HCT116 (cell line): ENCODE data around the gene ARHGAP9.

Source experiments
- CBX3 ChIP-seq: IDR thresholded peaks from 2 replicates; pipeline ENCODE4 v1.6.1; 2012; ENCODE audit warnings: low read depth
- CEBPB ChIP-seq: IDR thresholded peaks from 2 replicates; pipeline ENCODE4 v1.6.1; 2012; ENCODE audit warnings: low read depth
- EZH2 ChIP-seq: fragments of 200-600 bp; sonication (generic); IDR thresholded peaks from 2 replicates; pipeline ENCODE4 v1.6.1; 2017; ENCODE audit warnings: antibody characterized with exemption, mixed run types
- JUND ChIP-seq: IDR thresholded peaks from 2 replicates; pipeline ENCODE4 v1.6.1; 2012
- POLR2A ChIP-seq: IDR thresholded peaks from 2 replicates; pipeline ENCODE4 v1.7.0; 2011; ENCODE audit warnings: borderline replicate concordance; ENCODE audit not compliant: insufficient read depth, insufficient read length; ENCODE audit errors: extremely low read depth
- POLR2AphosphoS5 ChIP-seq: IDR thresholded peaks from 2 replicates; pipeline ENCODE4 v1.6.1; 2011; ENCODE audit warnings: mild to moderate bottlenecking, low read depth, low read length, moderate library complexity
- TCF7L2 ChIP-seq: IDR thresholded peaks from 2 replicates; pipeline ENCODE4 v1.7.0; 2011; ENCODE audit warnings: borderline replicate concordance, inconsistent platforms; ENCODE audit not compliant: insufficient read depth, insufficient read length; ENCODE audit errors: extremely low read depth
- YY1 ChIP-seq: IDR thresholded peaks from 2 replicates; pipeline ENCODE4 v1.6.1; 2011; ENCODE audit warnings: low read length, low read depth, moderate library complexity, mild to moderate bottlenecking; ENCODE audit not compliant: insufficient replicate concordance; ENCODE audit errors: extremely low read depth
- ZNF274 ChIP-seq: fragments of 200-500 bp; sonication (Bioruptor generic); IDR thresholded peaks from 2 replicates; pipeline ENCODE4 v1.6.1; 2014; ENCODE audit warnings: mild to moderate bottlenecking, low read depth, low read length, inconsistent platforms
- TF ChIP-seq, protein P1 (sequence below), 3 experiments: fragments of 200-600 bp in 1 of 3; sonication (generic) in 1 of 3; IDR thresholded peaks in 2 of 3; conservative IDR thresholded peaks in 1 of 3; 2 replicates each; pipeline ENCODE4 v1.5.1; 2012 to 2017; ENCODE audit warnings: low read depth in 2 of 3, low read length in 2 of 3, antibody characterized with exemption in 1 of 3, borderline replicate concordance in 1 of 3, control low read depth in 1 of 3, mild to moderate bottlenecking in 1 of 3, mixed read lengths in 1 of 3, mixed run types in 1 of 3, moderate library complexity in 1 of 3; ENCODE audit not compliant: insufficient read depth in 1 of 3
- TF ChIP-seq, protein P2 (sequence below): IDR thresholded peaks from 2 replicates; pipeline ENCODE4 v1.6.1; 2012

DNA sequence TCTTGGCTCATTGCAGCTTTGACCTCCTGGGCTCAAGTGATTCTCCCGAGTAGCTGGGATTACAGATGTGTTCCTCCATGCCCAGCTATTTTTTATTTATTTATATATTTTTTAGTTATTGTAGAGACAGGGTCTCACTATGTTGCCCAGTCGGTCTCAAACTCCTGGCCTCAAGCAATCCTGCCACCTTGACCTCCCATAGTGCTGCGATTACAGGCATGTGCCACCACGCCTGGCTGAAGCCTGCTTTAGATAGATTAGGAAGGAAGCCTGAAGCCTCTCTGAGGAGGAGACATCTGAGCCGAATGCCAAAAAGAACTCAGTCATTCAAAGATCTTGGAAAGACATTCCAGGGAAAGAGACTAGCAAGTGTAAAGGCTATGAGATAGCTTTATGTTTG lies 34.9 kb downstream of the ARHGAP9 start:
- TF ChIP-seq ZNF274 (no peak), EZH2 (no peak), POLR2A (no peak), CEBPB (no peak), YY1 (no peak), JUND (no peak), TCF7L2 (no peak), CBX3 (no peak), POLR2AphosphoS5 (no peak)
- TF ChIP-seq, protein P1, sequence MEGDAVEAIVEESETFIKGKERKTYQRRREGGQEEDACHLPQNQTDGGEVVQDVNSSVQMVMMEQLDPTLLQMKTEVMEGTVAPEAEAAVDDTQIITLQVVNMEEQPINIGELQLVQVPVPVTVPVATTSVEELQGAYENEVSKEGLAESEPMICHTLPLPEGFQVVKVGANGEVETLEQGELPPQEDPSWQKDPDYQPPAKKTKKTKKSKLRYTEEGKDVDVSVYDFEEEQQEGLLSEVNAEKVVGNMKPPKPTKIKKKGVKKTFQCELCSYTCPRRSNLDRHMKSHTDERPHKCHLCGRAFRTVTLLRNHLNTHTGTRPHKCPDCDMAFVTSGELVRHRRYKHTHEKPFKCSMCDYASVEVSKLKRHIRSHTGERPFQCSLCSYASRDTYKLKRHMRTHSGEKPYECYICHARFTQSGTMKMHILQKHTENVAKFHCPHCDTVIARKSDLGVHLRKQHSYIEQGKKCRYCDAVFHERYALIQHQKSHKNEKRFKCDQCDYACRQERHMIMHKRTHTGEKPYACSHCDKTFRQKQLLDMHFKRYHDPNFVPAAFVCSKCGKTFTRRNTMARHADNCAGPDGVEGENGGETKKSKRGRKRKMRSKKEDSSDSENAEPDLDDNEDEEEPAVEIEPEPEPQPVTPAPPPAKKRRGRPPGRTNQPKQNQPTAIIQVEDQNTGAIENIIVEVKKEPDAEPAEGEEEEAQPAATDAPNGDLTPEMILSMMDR (IDR thresholded peaks at IDR 0.05 in 2 of 3, conservative IDR thresholded peaks at IDR 0.05 in 1 of 3; ENCODE audit: borderline replicate concordance in 1 of 3, insufficient read depth in 1 of 3, low read depth in 2 of 3, low read length in 2 of 3), result no peak
- TF ChIP-seq, protein P2, sequence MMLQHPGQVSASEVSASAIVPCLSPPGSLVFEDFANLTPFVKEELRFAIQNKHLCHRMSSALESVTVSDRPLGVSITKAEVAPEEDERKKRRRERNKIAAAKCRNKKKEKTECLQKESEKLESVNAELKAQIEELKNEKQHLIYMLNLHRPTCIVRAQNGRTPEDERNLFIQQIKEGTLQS, result no peak
